K562 (cell line): ENCODE measurements around the gene UBE2L6. TPM values are rescaled to one million over a fixed set of nuclear protein-coding genes. Genes with fewer than 3 reads are reported as not detected.

Experiments used
- CREB3L1 ChIP-seq: fragments of 450-650 bp; IDR thresholded peaks from 2 replicates; pipeline ENCODE4 v1.6.1; 2014; ENCODE audit warnings: low read depth, mild to moderate bottlenecking, moderate library complexity, borderline replicate concordance
- CXXC5 ChIP-seq: fragments of 250-450 bp; sonication (Bioruptor Pico); IDR thresholded peaks from 2 replicates; pipeline ENCODE4 v1.8.0; 2022; ENCODE audit warnings: inconsistent platforms, mild to moderate bottlenecking, moderate library complexity
- FIP1L1 ChIP-seq: fragments of 200-400 bp; formaldehyde crosslinking; IDR thresholded peaks from 2 replicates; pipeline ENCODE4 v1.6.1; 2018; ENCODE audit warnings: mild to moderate bottlenecking, low read depth, low read length; ENCODE audit not compliant: poor library complexity, severe bottlenecking
- GATA2 ChIP-seq: sonication (generic); formaldehyde crosslinking; IDR thresholded peaks from 2 replicates; pipeline ENCODE4 v1.4.0; 2020; ENCODE audit warnings: mild to moderate bottlenecking, missing genetic modification reagents
- HDAC1 ChIP-seq, 2 experiments: fragments of 450-650 bp; IDR thresholded peaks; 2 replicates each; pipeline ENCODE4 v1.6.1; 2016 to 2017; ENCODE audit warnings: inconsistent platforms in 1 of 2, mild to moderate bottlenecking in 1 of 2, moderate library complexity in 1 of 2
- KAT8 ChIP-seq: fragments of 450-650 bp; IDR thresholded peaks from 2 replicates; pipeline ENCODE4 v1.6.1; 2016; ENCODE audit warnings: low read depth, mild to moderate bottlenecking
- L3MBTL2 ChIP-seq: fragments of 450-650 bp; IDR thresholded peaks from 2 replicates; pipeline ENCODE4 v1.6.1; 2016; ENCODE audit warnings: mild to moderate bottlenecking, moderate library complexity
- NFE2L1 ChIP-seq: fragments of 450-650 bp; IDR thresholded peaks from 2 replicates; pipeline ENCODE4 v1.6.1; 2016; ENCODE audit warnings: missing genetic modification characterization, low read depth, mild to moderate bottlenecking, missing compliant biosample characterization, moderate library complexity, borderline replicate concordance
- POLR3G ChIP-seq: IDR thresholded peaks from 2 replicates; pipeline ENCODE4 v1.6.1; 2011; ENCODE audit not compliant: insufficient read length, insufficient replicate concordance; ENCODE audit errors: extremely low read depth
- SMARCC2 ChIP-seq: fragments of 450-650 bp; IDR thresholded peaks from 2 replicates; pipeline ENCODE4 v1.6.1; 2017; ENCODE audit warnings: antibody characterized with exemption, moderate library complexity, mild to moderate bottlenecking, low read depth
- U2AF1 ChIP-seq: fragments of 200-400 bp; formaldehyde crosslinking; optimal IDR thresholded peaks from 2 replicates; pipeline ENCODE3; 2017; ENCODE audit warnings: mild to moderate bottlenecking, low read depth, low read length, moderate library complexity
- ZBED1 ChIP-seq: IDR thresholded peaks from 2 replicates; pipeline ENCODE4 v1.6.1; 2014
- ZNF12 ChIP-seq: sonication (generic); formaldehyde crosslinking; IDR thresholded peaks from 2 replicates; pipeline ENCODE4 v1.4.0; 2020; ENCODE audit warnings: mild to moderate bottlenecking, missing genetic modification reagents
- ZNF263 ChIP-seq: sonication (generic); formaldehyde crosslinking; IDR thresholded peaks from 2 replicates; pipeline ENCODE4 v1.8.0; 2022; ENCODE audit warnings: mild to moderate bottlenecking, missing genetic modification reagents, borderline replicate concordance
- ZNF696 ChIP-seq: fragments of 250-450 bp; sonication (Bioruptor Pico); conservative IDR thresholded peaks from 2 replicates; pipeline ENCODE4 v1.4.0; 2020; ENCODE audit warnings: mild to moderate bottlenecking, moderate library complexity
- ZNF830 ChIP-seq: fragments of 250-450 bp; sonication (Bioruptor Pico); IDR thresholded peaks from 2 replicates; pipeline ENCODE4 v1.5.0; 2021; ENCODE audit warnings: mild to moderate bottlenecking
- polyA plus RNA-seq, 8 experiments: library from polyadenylated mRNA; depleted of rRNA in 4 of 8; stranded (reverse) in 5 of 8; unstranded in 3 of 8; fragments of >200 nt; fragmentation: Nextera tagmentation in 2 of 8; fragmentation: Illumina TruSeq in 1 of 8; extraction: Ambion mirVana in 2 of 8; extraction: Trizol in 1 of 8; gene quantifications; 2 replicates each; pipeline versions ENCODE4 v1.2.1 to v1.2.3, GENCODE V29; 2011 to 2014; ENCODE audit warnings: inconsistent platforms in 1 of 8, missing spikeins in 1 of 8
- total RNA-seq, 7 experiments: library from RNA; depleted of rRNA in 6 of 7; stranded (reverse); fragments of >200 nt in 6 of 7; fragmentation: Illumina TruSeq in 2 of 7; extraction: Trizol in 2 of 7; gene quantifications; 2 replicates each; pipeline versions ENCODE4 v1.2.1 to v1.2.3, GENCODE V29; 2011 to 2021; ENCODE audit warnings: low replicate concordance in 1 of 7
- TF ChIP-seq, protein P1 (sequence below): fragments of 250-450 bp; sonication (Bioruptor Pico); IDR thresholded peaks from 2 replicates; pipeline ENCODE4 v1.5.0; 2021; ENCODE audit warnings: mild to moderate bottlenecking, moderate library complexity
- TF ChIP-seq, protein P2 (sequence below): fragments of 450-650 bp; IDR thresholded peaks from 2 replicates; pipeline ENCODE4 v1.6.1; 2018; ENCODE audit warnings: mild to moderate bottlenecking, low read depth; ENCODE audit not compliant: partially characterized antibody
- TF ChIP-seq, protein P3 (sequence below): fragments of 450-650 bp; formaldehyde crosslinking; IDR thresholded peaks from 2 replicates; pipeline ENCODE4 v1.4.0; 2022; ENCODE audit warnings: mild to moderate bottlenecking, moderate library complexity

UBE2L6 gene
- total and polyA plus RNA-seq, 9 of the 15 experiments (the other 6 are each of a cell fraction or from before 2014, with no cell fraction given): 5.9 to 24.9 (median 9.7) TPM

DNA sequence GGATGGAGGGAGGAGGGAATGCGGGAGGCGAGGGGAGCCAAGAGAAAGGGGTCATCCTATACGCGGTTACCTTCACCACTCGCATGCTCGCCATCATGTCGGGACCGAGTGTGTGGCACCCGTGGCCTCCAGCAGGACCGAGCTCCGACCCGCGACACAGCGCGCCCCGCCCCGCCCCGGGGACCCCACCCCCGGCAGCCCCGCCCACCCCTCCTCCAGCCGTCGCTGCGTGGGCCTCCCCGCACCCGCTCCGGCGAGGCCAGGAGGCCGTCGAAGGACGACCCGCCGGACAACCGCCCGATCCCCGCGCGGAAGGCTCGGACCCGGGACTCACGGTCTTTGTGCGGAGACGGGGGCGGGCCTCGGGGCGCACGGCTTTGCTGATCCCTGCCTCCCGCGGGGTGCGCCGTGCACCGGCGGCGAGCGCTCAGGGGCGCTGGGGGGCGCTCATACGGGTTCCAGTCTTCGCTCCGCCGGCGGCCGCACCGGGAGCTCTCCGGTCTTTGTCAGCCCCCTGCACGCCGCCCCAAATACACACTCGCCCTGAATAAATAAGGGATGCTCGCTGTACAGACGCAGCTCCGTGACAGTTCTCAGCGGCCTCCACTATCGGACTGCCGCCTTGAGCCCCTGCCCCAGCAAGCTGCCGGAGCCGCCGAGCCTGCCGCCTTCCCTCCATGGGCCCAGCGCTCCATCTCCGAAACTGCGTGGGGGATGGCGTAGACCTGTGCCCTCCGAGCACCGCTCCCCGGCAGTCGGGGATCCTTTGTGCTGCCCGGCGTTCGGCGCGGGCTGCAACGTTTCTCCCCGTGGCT, at the start of gene UBE2L6 (continued):
- TF ChIP-seq HDAC1 (IDR thresholded peaks at IDR 0.05): peak in 1 of 2 experiments; percentile 33; a peak in 1 of 4 replicates
- TF ChIP-seq U2AF1: peak; percentile 15
- no peak for TF ChIP-seq GATA2 (CRISPR knock-in tag)
- TF ChIP-seq SMARCC2: no peak
- peak; percentile 83 for TF ChIP-seq CXXC5 (CRISPR knock-in tag)
- TF ChIP-seq ZNF830 (CRISPR knock-in tag): no peak
- TF ChIP-seq, protein P1, sequence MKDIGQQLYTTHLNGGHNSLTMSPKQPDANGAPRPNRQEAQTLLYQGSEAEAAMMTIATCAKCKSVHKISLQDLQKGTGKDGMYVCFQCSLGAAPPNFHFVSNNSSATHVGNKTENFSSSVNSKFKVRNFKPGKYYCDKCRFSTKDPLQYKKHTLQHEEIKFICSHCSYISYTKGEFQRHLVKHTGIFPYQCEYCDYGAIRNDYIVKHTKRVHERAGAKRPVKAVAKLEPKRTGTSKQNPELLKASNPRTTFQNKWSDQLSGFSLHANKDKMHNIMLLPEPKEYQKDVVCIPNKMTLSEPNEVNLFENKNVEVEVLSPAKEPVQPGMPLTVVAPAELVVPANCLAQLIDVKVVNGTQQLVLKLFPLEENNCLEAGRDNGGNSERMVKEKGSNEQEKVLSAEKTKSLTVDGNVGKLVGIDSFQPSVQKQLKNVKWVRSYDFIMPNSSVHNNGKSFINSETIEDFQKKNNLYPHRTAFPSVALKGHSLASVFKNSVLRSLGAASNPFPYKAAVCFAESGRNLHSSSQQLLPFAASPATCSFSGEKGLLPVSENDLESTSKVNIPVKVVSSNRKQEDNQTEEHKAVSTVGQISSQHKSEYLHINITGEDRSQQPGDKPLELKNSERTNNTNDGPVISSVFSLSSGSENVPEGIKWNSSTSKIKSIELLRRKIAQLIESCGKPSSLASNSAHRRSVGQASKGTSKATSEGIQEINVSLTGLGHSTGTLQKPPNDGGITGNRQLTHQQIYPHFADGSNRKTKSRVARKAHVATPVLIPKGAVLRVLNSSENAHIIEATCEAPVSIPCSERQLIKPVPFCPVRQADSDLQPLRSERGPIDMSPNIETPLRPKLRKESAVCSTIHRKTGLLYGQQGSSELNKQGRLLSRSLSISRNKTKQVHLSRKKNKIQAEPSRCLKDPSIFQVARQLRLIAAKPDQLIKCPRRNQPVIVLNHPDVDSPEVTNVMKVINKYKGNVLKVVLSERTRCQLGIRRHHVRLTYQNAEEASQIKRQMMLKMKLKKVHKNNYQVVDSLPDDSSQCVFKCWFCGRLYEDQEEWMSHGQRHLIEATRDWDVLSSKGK (CRISPR knock-in tag): no peak
- no peak for TF ChIP-seq POLR3G
- peak; percentile 51; the same call in 1 of the 2 replicates for TF ChIP-seq L3MBTL2
- TF ChIP-seq ZBED1: no peak
- TF ChIP-seq CREB3L1: no peak; the same call in 1 of the 2 replicates
- no peak for TF ChIP-seq KAT8
- TF ChIP-seq, protein P2, sequence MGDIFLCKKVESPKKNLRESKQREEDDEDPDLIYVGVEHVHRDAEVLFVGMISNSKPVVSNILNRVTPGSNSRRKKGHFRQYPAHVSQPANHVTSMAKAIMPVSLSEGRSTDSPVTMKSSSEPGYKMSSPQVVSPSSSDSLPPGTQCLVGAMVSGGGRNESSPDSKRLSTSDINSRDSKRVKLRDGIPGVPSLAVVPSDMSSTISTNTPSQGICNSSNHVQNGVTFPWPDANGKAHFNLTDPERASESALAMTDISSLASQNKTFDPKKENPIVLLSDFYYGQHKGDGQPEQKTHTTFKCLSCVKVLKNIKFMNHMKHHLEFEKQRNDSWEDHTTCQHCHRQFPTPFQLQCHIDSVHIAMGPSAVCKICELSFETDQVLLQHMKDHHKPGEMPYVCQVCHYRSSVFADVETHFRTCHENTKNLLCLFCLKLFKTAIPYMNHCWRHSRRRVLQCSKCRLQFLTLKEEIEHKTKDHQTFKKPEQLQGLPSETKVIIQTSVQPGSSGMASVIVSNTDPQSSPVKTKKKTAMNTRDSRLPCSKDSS: no peak
- no peak for TF ChIP-seq ZNF696 (CRISPR knock-in tag)
- no peak for TF ChIP-seq NFE2L1 (tag)
- no peak for TF ChIP-seq ZNF12 (CRISPR knock-in tag)
- 0 out of 2 replicates have a peak, but pooled peaks have one; percentile 39 for TF ChIP-seq ZNF263 (CRISPR knock-in tag)
- TF ChIP-seq, protein P3, sequence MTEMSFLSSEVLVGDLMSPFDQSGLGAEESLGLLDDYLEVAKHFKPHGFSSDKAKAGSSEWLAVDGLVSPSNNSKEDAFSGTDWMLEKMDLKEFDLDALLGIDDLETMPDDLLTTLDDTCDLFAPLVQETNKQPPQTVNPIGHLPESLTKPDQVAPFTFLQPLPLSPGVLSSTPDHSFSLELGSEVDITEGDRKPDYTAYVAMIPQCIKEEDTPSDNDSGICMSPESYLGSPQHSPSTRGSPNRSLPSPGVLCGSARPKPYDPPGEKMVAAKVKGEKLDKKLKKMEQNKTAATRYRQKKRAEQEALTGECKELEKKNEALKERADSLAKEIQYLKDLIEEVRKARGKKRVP (CRISPR knock-in tag): 0 out of 2 replicates have a peak, but pooled peaks have one; percentile 7
- peak; percentile 33 for TF ChIP-seq FIP1L1
